IMR-90 (cell line): ENCODE measurements around the gene FBXO33.

Source experiments
- BHLHE40 ChIP-seq: fragments of 150-350 bp; IDR thresholded peaks from 2 replicates; pipeline ENCODE4 v1.6.1; 2016; ENCODE audit warnings: mild to moderate bottlenecking, low read depth, low read length
- CHD1 ChIP-seq: IDR thresholded peaks from 2 replicates; pipeline ENCODE4 v1.6.1; 2012; ENCODE audit warnings: low read depth, low read length, improper control_type of control experiment
- FOS ChIP-seq: fragments of 150-350 bp; IDR thresholded peaks from 2 replicates; pipeline ENCODE4 v1.6.1; 2016; ENCODE audit warnings: low read depth, low read length
- MAZ ChIP-seq: IDR thresholded peaks from 2 replicates; pipeline ENCODE4 v1.6.1; 2012; ENCODE audit warnings: low read depth, mild to moderate bottlenecking, low read length, improper control_type of control experiment, moderate library complexity, borderline replicate concordance
- MXI1 ChIP-seq: IDR thresholded peaks from 2 replicates; pipeline ENCODE4 v1.6.1; 2012; ENCODE audit warnings: low read depth, mild to moderate bottlenecking, low read length, moderate library complexity, borderline replicate concordance
- POLR2A ChIP-seq: IDR thresholded peaks from 2 replicates; pipeline ENCODE4 v1.6.1; 2012; ENCODE audit warnings: mild to moderate bottlenecking, low read depth, low read length
- RAD21 ChIP-seq: IDR thresholded peaks from 2 replicates; pipeline ENCODE4 v1.6.1; 2012; ENCODE audit warnings: low read length, improper control_type of control experiment
- RCOR1 ChIP-seq: IDR thresholded peaks from 2 replicates; pipeline ENCODE4 v1.6.1; 2012; ENCODE audit warnings: mild to moderate bottlenecking, low read length, improper control_type of control experiment; ENCODE audit not compliant: insufficient replicate concordance
- RFX5 ChIP-seq: IDR thresholded peaks from 2 replicates; pipeline ENCODE4 v1.8.0; 2012; ENCODE audit warnings: low read depth, mild to moderate bottlenecking, low read length, moderate library complexity
- SMC3 ChIP-seq: fragments of 150-350 bp; IDR thresholded peaks from 2 replicates; pipeline ENCODE4 v1.6.1; 2016; ENCODE audit warnings: low read depth, mild to moderate bottlenecking, antibody characterized with exemption, low read length, moderate library complexity
- TF ChIP-seq, protein P1 (sequence below): conservative IDR thresholded peaks from 2 replicates; pipeline ENCODE4 v1.5.1; 2012; ENCODE audit warnings: mild to moderate bottlenecking, low read depth, low read length, improper control_type of control experiment
- TF ChIP-seq, protein P2 (sequence below): fragments of 150-350 bp; IDR thresholded peaks from 2 replicates; pipeline ENCODE4 v1.6.1; 2016; ENCODE audit warnings: low read depth, mild to moderate bottlenecking, low read length, moderate library complexity, borderline replicate concordance
- TF ChIP-seq, protein P3 (sequence below): fragments of 150-350 bp; IDR thresholded peaks from 2 replicates; pipeline ENCODE4 v1.6.1; 2017; ENCODE audit warnings: mild to moderate bottlenecking, antibody characterized with exemption, low read length, low read depth

DNA sequence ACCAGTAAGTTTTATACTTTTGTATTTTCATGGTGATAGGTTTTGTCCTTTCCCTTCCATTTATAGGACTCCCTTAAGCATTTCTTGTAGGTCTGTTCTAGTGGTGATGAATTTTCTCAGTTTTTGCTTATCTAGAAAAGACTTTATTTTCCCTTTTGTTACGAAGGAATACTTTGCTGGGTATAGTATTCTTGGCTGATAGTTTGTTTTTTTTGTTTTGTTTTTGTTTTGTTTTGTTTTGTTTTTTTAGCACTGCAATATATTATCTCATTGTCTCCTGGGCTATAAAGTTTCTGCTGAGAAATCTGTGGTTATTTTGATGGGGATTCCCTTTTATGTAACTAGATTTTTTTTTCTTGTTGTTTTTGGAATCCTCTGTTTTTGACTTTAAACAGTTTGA is 67.7 kb downstream of the FBXO33 start:
- TF ChIP-seq RCOR1 = no peak
- TF ChIP-seq POLR2A = no peak
- TF ChIP-seq, protein P1, sequence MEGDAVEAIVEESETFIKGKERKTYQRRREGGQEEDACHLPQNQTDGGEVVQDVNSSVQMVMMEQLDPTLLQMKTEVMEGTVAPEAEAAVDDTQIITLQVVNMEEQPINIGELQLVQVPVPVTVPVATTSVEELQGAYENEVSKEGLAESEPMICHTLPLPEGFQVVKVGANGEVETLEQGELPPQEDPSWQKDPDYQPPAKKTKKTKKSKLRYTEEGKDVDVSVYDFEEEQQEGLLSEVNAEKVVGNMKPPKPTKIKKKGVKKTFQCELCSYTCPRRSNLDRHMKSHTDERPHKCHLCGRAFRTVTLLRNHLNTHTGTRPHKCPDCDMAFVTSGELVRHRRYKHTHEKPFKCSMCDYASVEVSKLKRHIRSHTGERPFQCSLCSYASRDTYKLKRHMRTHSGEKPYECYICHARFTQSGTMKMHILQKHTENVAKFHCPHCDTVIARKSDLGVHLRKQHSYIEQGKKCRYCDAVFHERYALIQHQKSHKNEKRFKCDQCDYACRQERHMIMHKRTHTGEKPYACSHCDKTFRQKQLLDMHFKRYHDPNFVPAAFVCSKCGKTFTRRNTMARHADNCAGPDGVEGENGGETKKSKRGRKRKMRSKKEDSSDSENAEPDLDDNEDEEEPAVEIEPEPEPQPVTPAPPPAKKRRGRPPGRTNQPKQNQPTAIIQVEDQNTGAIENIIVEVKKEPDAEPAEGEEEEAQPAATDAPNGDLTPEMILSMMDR = no peak
- TF ChIP-seq, protein P2, sequence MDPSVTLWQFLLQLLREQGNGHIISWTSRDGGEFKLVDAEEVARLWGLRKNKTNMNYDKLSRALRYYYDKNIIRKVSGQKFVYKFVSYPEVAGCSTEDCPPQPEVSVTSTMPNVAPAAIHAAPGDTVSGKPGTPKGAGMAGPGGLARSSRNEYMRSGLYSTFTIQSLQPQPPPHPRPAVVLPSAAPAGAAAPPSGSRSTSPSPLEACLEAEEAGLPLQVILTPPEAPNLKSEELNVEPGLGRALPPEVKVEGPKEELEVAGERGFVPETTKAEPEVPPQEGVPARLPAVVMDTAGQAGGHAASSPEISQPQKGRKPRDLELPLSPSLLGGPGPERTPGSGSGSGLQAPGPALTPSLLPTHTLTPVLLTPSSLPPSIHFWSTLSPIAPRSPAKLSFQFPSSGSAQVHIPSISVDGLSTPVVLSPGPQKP = no peak
- TF ChIP-seq MAZ = no peak
- TF ChIP-seq MXI1 = no peak
- TF ChIP-seq BHLHE40 = no peak
- TF ChIP-seq CHD1 = no peak
- TF ChIP-seq RFX5 = no peak
- TF ChIP-seq FOS = no peak
- no peak for TF ChIP-seq RAD21
- TF ChIP-seq SMC3 = no peak
- TF ChIP-seq, protein P3, sequence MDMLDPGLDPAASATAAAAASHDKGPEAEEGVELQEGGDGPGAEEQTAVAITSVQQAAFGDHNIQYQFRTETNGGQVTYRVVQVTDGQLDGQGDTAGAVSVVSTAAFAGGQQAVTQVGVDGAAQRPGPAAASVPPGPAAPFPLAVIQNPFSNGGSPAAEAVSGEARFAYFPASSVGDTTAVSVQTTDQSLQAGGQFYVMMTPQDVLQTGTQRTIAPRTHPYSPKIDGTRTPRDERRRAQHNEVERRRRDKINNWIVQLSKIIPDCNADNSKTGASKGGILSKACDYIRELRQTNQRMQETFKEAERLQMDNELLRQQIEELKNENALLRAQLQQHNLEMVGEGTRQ = no peak
